Endothelial cell of umbilical vein (primary cell): Measurements from ENCODE around the gene MRGPRD.

ENCODE experiments used
- CTCF ChIP-seq, 2 donors: IDR thresholded peaks; 1 replicate in 1 of 2; 2 replicates in 1 of 2; pipeline ENCODE4 v1.5.1; 2011; ENCODE audit warnings: low read length in 2 of 2, mild to moderate bottlenecking in 2 of 2, moderate library complexity in 2 of 2, control low read depth in 1 of 2, inconsistent platforms in 1 of 2, low read depth in 1 of 2; ENCODE audit not compliant: insufficient read depth in 1 of 2; ENCODE audit errors: extremely low read depth in 1 of 2
- EZH2 ChIP-seq: IDR thresholded peaks from 2 replicates; pipeline ENCODE4 v1.6.1; 2012; ENCODE audit warnings: borderline replicate concordance, low read depth, mild to moderate bottlenecking, moderate library complexity, low read length, inconsistent platforms; ENCODE audit not compliant: severe bottlenecking
- GATA2 ChIP-seq: IDR thresholded peaks from 2 replicates; pipeline ENCODE4 v1.7.0; 2011; ENCODE audit warnings: low read depth, mild to moderate bottlenecking, moderate library complexity, mixed read lengths, low read length; ENCODE audit not compliant: insufficient read length, insufficient read depth
- POLR2A ChIP-seq: IDR thresholded peaks from 2 replicates; pipeline ENCODE4 v1.6.1; 2012; ENCODE audit warnings: low read depth, mild to moderate bottlenecking, control low read depth, low read length
- POLR2AphosphoS5 ChIP-seq: IDR thresholded peaks from 2 replicates; pipeline ENCODE4 v1.6.1; 2012; ENCODE audit warnings: low read depth, mild to moderate bottlenecking, control low read depth, low read length, moderate library complexity; ENCODE audit not compliant: insufficient read depth
- TF ChIP-seq, protein P1 (sequence below): IDR thresholded peaks from 2 replicates; pipeline ENCODE4 v1.6.1; 2011; ENCODE audit not compliant: insufficient read depth, insufficient read length

DNA sequence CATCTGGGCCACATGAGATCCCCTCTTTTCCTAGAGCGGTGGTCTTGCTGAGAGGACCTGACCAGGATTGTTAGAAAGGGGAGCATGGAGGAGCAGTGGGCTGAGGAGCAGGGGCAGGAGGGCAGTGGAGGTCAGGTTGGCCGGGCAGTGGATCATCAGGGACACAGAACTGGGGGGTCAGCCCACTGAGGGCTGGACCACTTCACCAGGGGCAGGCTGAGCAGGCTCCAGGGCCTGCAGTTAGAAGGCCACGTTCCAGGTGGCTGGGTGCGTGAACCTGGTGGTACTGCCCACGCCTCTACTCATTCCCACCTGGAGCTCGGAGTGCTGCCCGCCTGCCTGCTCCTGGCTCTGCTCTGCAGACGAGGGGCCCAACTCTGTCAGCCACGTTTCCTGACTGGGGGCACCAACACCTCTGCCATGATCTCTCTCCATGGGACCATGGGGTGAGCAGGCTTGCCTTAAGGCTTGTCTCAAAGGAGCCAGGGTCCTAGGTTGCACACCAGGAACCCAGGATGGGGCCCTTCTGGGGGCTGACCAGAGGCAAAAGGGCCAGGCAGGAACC, 22.6 kb upstream of the MRGPRD start:
- TF ChIP-seq GATA2 (no peak), CTCF (IDR thresholded peaks at IDR 0.05; ENCODE audit: extremely low read depth in 1 of 2, insufficient read depth in 1 of 2, low read depth in 1 of 2, low read length in 2 of 2) (no peak), POLR2A (no peak), POLR2AphosphoS5 (no peak), EZH2 (no peak)
- TF ChIP-seq, protein P1, sequence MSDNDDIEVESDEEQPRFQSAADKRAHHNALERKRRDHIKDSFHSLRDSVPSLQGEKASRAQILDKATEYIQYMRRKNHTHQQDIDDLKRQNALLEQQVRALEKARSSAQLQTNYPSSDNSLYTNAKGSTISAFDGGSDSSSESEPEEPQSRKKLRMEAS = no peak
